ENCODE measurements around the gene ADSS2.

- TF ChIP-seq CTCF (IDR thresholded peaks at IDR 0.05) (no peak), POLR2A (IDR thresholded peaks at IDR 0.05) (no peak)
These were observed 83.4 kb downstream of the ADSS2 start for GRCh38 chr1:244368279-244368678.

All from heart left ventricle (tissue), 13 donors.